LNCaP clone FGC (cell line): ENCODE data around the gene KLHDC8B.
"Not testable (repeated sequence)": the region's sequence is repeated elsewhere in the genome, so short reads cannot be mapped to it uniquely, and the experiment has no call there.

ENCODE experiments used
- DNase-seq: peaks from one replicate; pipeline ENCODE4 v3.0.0-alpha.2; 2011; ENCODE audit warnings: low read depth
- H3K4me3 ChIP-seq: 2 replicates; pipeline ENCODE4 v1.5.1; 2011; ENCODE audit warnings: mild to moderate bottlenecking, low read depth, low read length, control low read depth
- TF ChIP-seq, protein P1 (sequence below): IDR thresholded peaks from 2 replicates; pipeline ENCODE4 v1.5.1; 2012; ENCODE audit warnings: mild to moderate bottlenecking; ENCODE audit not compliant: control insufficient read depth, insufficient read depth; ENCODE audit errors: extremely low read depth

KLHDC8B gene

GRCh38 chr3:49199900-49200281 lies 28.5 kb downstream of the KLHDC8B start:
- DNase-seq: no peak
- TF ChIP-seq, protein P1, sequence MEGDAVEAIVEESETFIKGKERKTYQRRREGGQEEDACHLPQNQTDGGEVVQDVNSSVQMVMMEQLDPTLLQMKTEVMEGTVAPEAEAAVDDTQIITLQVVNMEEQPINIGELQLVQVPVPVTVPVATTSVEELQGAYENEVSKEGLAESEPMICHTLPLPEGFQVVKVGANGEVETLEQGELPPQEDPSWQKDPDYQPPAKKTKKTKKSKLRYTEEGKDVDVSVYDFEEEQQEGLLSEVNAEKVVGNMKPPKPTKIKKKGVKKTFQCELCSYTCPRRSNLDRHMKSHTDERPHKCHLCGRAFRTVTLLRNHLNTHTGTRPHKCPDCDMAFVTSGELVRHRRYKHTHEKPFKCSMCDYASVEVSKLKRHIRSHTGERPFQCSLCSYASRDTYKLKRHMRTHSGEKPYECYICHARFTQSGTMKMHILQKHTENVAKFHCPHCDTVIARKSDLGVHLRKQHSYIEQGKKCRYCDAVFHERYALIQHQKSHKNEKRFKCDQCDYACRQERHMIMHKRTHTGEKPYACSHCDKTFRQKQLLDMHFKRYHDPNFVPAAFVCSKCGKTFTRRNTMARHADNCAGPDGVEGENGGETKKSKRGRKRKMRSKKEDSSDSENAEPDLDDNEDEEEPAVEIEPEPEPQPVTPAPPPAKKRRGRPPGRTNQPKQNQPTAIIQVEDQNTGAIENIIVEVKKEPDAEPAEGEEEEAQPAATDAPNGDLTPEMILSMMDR: no peak
- no peak overlapping the region for H3K4me3 ChIP-seq

GRCh38 chr3:49213541-49213943 lies 42.1 kb downstream of the KLHDC8B start:
- TF ChIP-seq, protein P1: no peak
- no peak overlapping the region for H3K4me3 ChIP-seq
- DNase-seq: no peak

DNA sequence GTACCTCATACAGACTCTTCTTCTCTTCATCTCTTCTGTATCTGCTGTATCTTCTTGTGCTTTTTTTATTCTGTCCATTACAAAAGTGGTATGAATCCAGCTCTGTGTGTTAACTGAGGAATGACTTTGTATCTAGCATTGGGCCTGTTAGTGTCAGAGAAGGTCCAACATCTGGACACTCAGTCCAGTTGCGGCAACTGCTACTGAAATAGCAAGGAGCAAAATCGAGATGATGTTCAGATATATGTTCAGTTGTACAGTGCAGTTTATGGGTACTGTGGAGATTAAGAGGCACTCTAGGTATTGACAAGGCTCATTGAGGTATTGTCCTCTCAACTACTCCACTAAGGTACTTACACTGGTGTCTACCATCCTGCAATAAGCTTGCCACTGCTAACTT lies 42.6 kb downstream of the KLHDC8B start:
- TF ChIP-seq, protein P1: no peak
- DNase-seq: no peak
- no peak overlapping the region for H3K4me3 ChIP-seq

GRCh38 chr3:49216687-49217086 lies 45.3 kb downstream of the KLHDC8B start:
- H3K4me3 ChIP-seq, DNase-seq: not testable (repeated sequence)

- not testable (repeated sequence) for DNase-seq, H3K4me3 ChIP-seq
Observed at GRCh38 chr3:49217108-49217507, 45.7 kb downstream of the KLHDC8B start.

DNA sequence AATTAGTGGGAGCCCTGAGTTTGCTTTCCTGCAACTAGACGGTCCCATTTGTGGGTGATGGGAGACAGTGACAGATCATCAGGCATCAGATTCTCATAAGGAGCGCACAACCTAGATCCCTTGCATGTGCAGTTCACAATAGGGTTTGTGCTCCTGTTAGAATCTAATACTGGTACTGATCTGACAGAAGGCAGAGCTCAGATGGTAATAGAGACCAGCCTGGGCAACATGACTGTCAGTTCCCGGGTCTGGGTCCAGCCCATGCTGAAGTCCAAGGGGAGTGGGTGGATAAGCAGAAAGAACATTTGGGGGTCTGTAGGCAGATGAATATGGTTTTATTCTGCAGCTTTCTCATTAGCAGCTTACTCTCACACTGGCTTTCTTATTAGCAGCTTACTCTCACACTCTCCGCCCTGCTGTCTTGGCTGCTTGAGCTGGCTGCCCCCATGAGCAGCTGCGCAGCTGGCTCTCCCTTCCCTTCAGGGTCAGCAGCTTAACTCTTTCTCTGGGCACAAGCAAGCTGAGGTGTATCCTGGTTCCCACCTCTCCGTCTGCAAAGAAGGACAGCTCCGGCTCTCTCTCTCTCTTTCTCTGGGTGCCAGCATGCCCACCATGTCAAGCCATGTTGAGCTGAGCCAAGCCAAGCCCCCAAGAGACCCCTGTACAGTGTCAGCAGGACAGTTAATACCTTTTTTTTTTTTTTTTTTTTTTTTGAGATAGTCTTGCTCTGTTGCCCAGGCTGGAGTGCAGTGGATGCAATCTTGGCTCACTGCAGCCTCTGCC lies 46.5 kb downstream of the KLHDC8B start:
- no peak for DNase-seq

DNA sequence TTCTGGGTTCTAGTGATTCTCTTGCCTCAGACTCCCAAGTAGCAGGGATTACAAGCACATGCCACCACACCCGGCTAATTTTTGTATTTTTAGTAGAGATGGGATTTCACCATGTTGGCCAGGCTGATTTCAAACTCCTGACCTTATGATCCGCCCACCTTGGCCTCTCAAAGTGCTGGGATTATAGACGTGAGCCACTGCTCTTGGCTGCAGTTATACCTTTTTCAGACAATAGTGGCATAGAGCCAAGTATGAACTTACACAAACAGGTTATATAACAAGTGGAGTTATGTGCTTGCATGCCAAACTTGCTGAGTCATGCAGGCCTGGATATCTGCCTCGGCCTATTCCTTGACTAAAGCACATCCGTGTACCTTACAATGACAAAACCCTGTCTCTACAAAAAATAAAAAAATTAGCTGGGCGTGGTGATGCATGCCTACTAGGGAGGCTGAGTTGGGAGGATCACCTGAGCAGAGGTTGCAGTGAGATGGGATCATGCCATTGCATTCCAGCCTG lies 47.1 kb downstream of the KLHDC8B start:
- peak; percentile 98 for DNase-seq

More for the DNA sequence above, 46.5 kb downstream of the KLHDC8B start:
- TF ChIP-seq, protein P1: no peak
- H3K4me3 ChIP-seq: no peak overlapping the region

DNA sequence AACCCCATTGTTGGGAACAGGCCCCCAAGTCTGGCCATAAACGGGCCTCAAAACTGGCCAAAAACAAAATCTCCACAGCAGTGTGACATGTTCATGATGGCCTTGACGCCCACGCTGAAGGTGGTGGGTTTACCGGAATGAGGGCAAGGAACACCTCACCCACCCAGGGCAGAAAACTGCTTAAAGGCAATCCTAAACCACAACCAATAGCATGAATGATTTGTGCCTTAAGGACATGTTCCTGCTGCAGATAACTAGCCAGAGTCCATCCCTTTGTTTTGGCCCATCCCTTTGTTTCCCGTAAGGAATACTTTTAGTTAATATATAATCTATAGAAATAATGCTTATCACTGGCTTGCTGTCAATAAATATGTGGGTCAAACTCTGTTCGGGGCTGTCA lies 47.7 kb downstream of the KLHDC8B start:
- TF ChIP-seq, protein P1: no peak
- no peak overlapping the region for H3K4me3 ChIP-seq
- DNase-seq: no peak

More for the DNA sequence above, 47.1 kb downstream of the KLHDC8B start:
- not testable (repeated sequence) for H3K4me3 ChIP-seq

DNA sequence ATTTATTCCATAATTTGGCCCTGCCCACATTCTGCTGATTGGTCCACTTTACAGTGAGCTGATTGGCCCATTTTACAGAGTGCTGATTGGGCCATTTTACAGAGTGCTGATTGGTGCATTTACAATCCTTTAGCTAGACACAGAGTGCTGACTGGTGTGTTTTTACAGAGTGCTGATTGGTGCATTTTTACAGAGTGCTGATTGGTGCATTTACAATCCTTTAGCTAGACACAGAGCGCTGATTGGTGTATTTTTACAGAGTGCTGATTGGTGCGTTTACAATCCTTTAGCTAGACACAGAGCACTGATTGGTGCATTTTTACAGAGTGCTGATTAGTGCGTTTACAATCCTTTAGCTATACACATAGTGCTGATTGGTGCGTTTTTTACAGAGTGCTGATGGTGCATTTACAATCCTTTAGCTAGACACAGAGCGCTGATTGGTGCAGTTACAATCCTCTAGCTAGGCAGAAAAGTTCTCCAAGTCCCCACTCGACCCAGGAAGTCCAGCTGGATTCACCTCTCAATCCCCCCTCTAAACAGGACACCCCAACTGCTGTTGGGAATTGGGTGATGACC lies 49.7 kb downstream of the KLHDC8B start:
- DNase-seq, H3K4me3 ChIP-seq: not testable (repeated sequence)
